Astrocyte (in vitro differentiated cells and primary cell): ENCODE results near the gene AUTS2. TPM values are rescaled to one million over a fixed set of nuclear protein-coding genes. Genes with fewer than 3 reads are reported as not detected.

Source experiments
- DNase-seq: peaks from one replicate; pipeline ENCODE4 v3.0.0-alpha.2; 2010; ENCODE audit warnings: low read depth
- FAIRE-seq: peaks from 2 replicates; lab custom pipeline; 2011; peaks lifted over from hg19 to GRCh38; lab: Jason Lieb, UNC
- H2AFZ ChIP-seq: 2 replicates; pipeline ENCODE4 v1.6.0; 2012; ENCODE audit warnings: low read depth, low read length, inconsistent platforms
- H3K27ac ChIP-seq: 2 replicates; pipeline ENCODE4 v1.5.1; 2011; ENCODE audit warnings: low read depth, low read length, inconsistent platforms
- H3K27me3 ChIP-seq: 2 replicates; pipeline ENCODE4 v1.6.0; 2011; ENCODE audit warnings: low read length, inconsistent platforms; ENCODE audit not compliant: insufficient read depth
- H3K36me3 ChIP-seq: 2 replicates; pipeline ENCODE4 v1.5.1; 2011; ENCODE audit warnings: low read length, inconsistent platforms; ENCODE audit not compliant: insufficient read depth
- H3K4me1 ChIP-seq: 2 replicates; pipeline ENCODE4 v1.5.1; 2011; ENCODE audit warnings: low read length, inconsistent platforms; ENCODE audit not compliant: insufficient read depth
- H3K4me2 ChIP-seq: 2 replicates; pipeline ENCODE4 v1.6.0; 2012; ENCODE audit warnings: low read length, inconsistent platforms
- H3K4me3 ChIP-seq: 2 replicates; pipeline ENCODE4 v1.5.1; 2011; ENCODE audit warnings: low read depth, mild to moderate bottlenecking, low read length, inconsistent platforms; ENCODE audit not compliant: insufficient read depth
- H3K79me2 ChIP-seq: 2 replicates; pipeline ENCODE4 v1.6.0; 2012; ENCODE audit warnings: mild to moderate bottlenecking, low read length, inconsistent platforms; ENCODE audit not compliant: insufficient read depth
- H3K9ac ChIP-seq: 2 replicates; pipeline ENCODE4 v1.6.0; 2012; ENCODE audit warnings: mild to moderate bottlenecking, low read length, inconsistent platforms
- H3K9me3 ChIP-seq: 2 replicates; pipeline ENCODE4 v1.5.1; 2012; ENCODE audit warnings: low read depth, mild to moderate bottlenecking, low read length, inconsistent platforms; ENCODE audit not compliant: insufficient read depth
- H4K20me1 ChIP-seq: 2 replicates; pipeline ENCODE4 v1.6.0; 2012; ENCODE audit warnings: low read length, inconsistent platforms; ENCODE audit not compliant: insufficient read depth
- H3K27ac Mint-ChIP-seq: one replicate; pipeline ENCODE4 v1.8.0; 2021; ENCODE audit warnings: mild to moderate bottlenecking, mixed read lengths; ENCODE audit not compliant: unreplicated experiment
- H3K27me3 Mint-ChIP-seq: one replicate; pipeline ENCODE4 v1.8.0; 2021; ENCODE audit warnings: low read depth, mixed read lengths; ENCODE audit not compliant: unreplicated experiment
- H3K36me3 Mint-ChIP-seq: one replicate; pipeline ENCODE4 v1.8.0; 2021; ENCODE audit warnings: low read depth, mixed read lengths; ENCODE audit not compliant: unreplicated experiment
- H3K4me1 Mint-ChIP-seq: one replicate; pipeline ENCODE4 v1.8.0; 2021; ENCODE audit warnings: low read depth, mixed read lengths; ENCODE audit not compliant: unreplicated experiment
- H3K4me3 Mint-ChIP-seq: one replicate; pipeline ENCODE4 v1.8.0; 2021; ENCODE audit warnings: mild to moderate bottlenecking, moderate library complexity, mixed read lengths; ENCODE audit not compliant: unreplicated experiment
- H3K9me3 Mint-ChIP-seq: one replicate; pipeline ENCODE4 v1.8.0; 2021; ENCODE audit warnings: mild to moderate bottlenecking, mixed read lengths; ENCODE audit not compliant: unreplicated experiment
- EZH2 ChIP-seq: IDR thresholded peaks from 2 replicates; pipeline ENCODE4 v1.6.1; 2012; ENCODE audit warnings: mild to moderate bottlenecking, low read length, inconsistent platforms; ENCODE audit not compliant: insufficient read depth
- total RNA-seq: library from RNA; stranded (reverse); gene quantifications from 2 replicates; pipeline ENCODE4 v1.2.1, GENCODE V29; 2021
- TF ChIP-seq, protein P1 (sequence below): IDR thresholded peaks from 2 replicates; pipeline ENCODE4 v1.5.1; 2011; ENCODE audit warnings: low read depth, mild to moderate bottlenecking, inconsistent platforms, low read length, moderate library complexity; ENCODE audit not compliant: insufficient read depth

The AUTS2 gene
- total RNA-seq, 1 donor from 2014 or later: 73.2 TPM

DNA sequence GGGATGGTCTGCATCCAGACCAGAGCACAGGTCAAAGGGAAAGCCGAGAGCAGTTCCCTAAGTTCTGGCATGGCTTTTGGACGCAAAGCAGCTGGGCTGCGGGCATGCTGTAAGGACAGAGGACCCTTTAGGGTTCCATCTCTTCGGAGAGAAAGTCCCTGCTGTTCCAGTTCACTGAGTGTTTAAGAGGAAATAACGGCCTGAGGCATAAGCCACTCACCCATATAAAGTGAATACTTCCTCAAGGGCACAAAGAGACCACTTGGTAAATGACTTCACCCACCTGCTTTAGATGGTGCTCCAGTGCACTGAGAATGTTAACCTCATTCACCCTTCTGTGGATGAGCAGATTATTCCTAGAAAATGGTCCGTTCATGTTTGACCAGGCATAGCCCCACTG, 946.9 kb downstream of the AUTS2 start:
- H3K9me3 Mint-ChIP-seq: peaks cover 4% of the 10 kb centered on the region
- Histone ChIP-seq H3K79me2 (no peaks in the 10 kb centered on the region), H2AFZ (no peak overlapping the region), H3K36me3 (no peaks in the 10 kb centered on the region), H3K9me3 (no peaks in the 10 kb centered on the region), H3K4me1 (no peaks in the 10 kb centered on the region), H3K4me3 (no peak overlapping the region), H3K27ac (no peak overlapping the region), H3K27me3 (no peaks in the 10 kb centered on the region), H3K4me2 (no peak overlapping the region), H4K20me1 (no peaks in the 10 kb centered on the region), H3K9ac (no peak overlapping the region)
- no peak overlapping the region for H3K4me3 Mint-ChIP-seq
- peaks cover 7% of the 10 kb centered on the region for H3K4me1 Mint-ChIP-seq
- H3K27me3 Mint-ChIP-seq: no peaks in the 10 kb centered on the region
- DNase-seq (no peak), FAIRE-seq (no peak)
- H3K36me3 Mint-ChIP-seq: peaks cover 4% of the 10 kb centered on the region
- H3K27ac Mint-ChIP-seq: no peak overlapping the region
- no peak for TF ChIP-seq EZH2
- TF ChIP-seq, protein P1, sequence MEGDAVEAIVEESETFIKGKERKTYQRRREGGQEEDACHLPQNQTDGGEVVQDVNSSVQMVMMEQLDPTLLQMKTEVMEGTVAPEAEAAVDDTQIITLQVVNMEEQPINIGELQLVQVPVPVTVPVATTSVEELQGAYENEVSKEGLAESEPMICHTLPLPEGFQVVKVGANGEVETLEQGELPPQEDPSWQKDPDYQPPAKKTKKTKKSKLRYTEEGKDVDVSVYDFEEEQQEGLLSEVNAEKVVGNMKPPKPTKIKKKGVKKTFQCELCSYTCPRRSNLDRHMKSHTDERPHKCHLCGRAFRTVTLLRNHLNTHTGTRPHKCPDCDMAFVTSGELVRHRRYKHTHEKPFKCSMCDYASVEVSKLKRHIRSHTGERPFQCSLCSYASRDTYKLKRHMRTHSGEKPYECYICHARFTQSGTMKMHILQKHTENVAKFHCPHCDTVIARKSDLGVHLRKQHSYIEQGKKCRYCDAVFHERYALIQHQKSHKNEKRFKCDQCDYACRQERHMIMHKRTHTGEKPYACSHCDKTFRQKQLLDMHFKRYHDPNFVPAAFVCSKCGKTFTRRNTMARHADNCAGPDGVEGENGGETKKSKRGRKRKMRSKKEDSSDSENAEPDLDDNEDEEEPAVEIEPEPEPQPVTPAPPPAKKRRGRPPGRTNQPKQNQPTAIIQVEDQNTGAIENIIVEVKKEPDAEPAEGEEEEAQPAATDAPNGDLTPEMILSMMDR: no peak

DNA sequence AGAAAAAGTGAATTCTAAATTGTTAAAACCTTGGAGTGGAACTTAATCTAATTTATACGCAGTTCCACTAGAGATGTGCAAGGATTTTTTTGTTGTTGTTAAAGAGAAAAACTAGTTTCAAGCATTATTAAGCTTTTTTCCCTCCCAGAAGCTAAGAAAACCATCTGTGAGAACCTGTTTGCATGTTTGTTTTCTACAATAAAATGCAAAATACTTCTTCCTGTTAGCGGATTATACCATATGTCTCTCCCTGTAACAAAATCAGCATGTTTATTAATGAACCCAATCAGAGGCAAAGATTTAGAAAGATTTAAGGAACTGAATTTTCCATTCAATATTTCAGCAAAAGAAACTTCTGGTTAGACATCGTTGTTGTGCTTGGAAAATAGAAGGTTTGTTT, 953.9 kb downstream of the AUTS2 start:
- Histone ChIP-seq H3K4me2 (no peak overlapping the region), H3K9me3 (no peaks in the 10 kb centered on the region), H3K9ac (no peak overlapping the region), H3K27me3 (no peaks in the 10 kb centered on the region), H3K36me3 (no peaks in the 10 kb centered on the region), H3K79me2 (no peaks in the 10 kb centered on the region), H3K4me3 (no peak overlapping the region), H2AFZ (no peak overlapping the region), H3K27ac (no peak overlapping the region), H4K20me1 (no peaks in the 10 kb centered on the region), H3K4me1 (no peaks in the 10 kb centered on the region)
- FAIRE-seq (no peak), DNase-seq (no peak)
- TF ChIP-seq, protein P1: no peak
- no peak for TF ChIP-seq EZH2
- no peak overlapping the region for H3K27ac Mint-ChIP-seq
- H3K9me3 Mint-ChIP-seq: no peaks in the 10 kb centered on the region
- H3K4me3 Mint-ChIP-seq: no peak overlapping the region
- no peaks in the 10 kb centered on the region for H3K27me3 Mint-ChIP-seq
- H3K4me1 Mint-ChIP-seq: peaks cover 4% of the 10 kb centered on the region
- H3K36me3 Mint-ChIP-seq: no peaks in the 10 kb centered on the region

DNA sequence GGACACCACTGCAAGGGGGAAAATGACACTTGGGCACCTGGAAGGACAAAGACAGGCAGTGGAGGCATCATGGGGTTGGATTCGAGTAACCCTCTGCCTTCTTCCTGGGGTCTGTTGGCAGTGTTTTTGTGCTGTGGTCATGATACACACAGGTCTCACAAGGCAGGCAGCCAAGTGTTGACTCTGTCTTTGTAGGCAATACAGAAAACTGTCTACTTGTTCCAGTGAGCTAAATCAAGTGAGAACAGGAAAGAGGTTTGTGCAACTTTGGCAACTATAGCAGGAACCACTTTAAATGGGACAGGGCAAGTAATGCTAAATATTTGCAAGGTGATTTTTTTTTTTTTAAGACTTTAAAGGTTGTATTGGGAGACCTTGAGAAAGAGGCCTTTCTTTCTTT, 955.1 kb downstream of the AUTS2 start:
- Histone ChIP-seq H3K9me3 (no peaks in the 10 kb centered on the region), H3K79me2 (no peaks in the 10 kb centered on the region), H3K4me2 (no peak overlapping the region), H2AFZ (no peak overlapping the region), H3K9ac (no peak overlapping the region), H3K4me3 (no peak overlapping the region), H3K36me3 (no peaks in the 10 kb centered on the region), H3K27me3 (no peaks in the 10 kb centered on the region), H3K27ac (no peak overlapping the region), H3K4me1 (no peaks in the 10 kb centered on the region), H4K20me1 (no peaks in the 10 kb centered on the region)
- H3K36me3 Mint-ChIP-seq: peaks cover 4% of the 10 kb centered on the region
- H3K9me3 Mint-ChIP-seq: peaks cover 2% of the 10 kb centered on the region
- no peaks in the 10 kb centered on the region for H3K27me3 Mint-ChIP-seq
- FAIRE-seq (no peak), DNase-seq (no peak)
- H3K4me1 Mint-ChIP-seq: peaks cover 4% of the 10 kb centered on the region
- no peak overlapping the region for H3K27ac Mint-ChIP-seq
- H3K4me3 Mint-ChIP-seq: no peak overlapping the region
- TF ChIP-seq EZH2: no peak
- TF ChIP-seq, protein P1: no peak
